ENCODE measurements around the gene GYG1. TPM values are rescaled to one million over a fixed set of nuclear protein-coding genes. Genes with fewer than 3 reads are reported as not detected.

The GYG1 gene
- total RNA-seq, 1 experiment from 2014 or later, result 34.8 TPM

DNA sequence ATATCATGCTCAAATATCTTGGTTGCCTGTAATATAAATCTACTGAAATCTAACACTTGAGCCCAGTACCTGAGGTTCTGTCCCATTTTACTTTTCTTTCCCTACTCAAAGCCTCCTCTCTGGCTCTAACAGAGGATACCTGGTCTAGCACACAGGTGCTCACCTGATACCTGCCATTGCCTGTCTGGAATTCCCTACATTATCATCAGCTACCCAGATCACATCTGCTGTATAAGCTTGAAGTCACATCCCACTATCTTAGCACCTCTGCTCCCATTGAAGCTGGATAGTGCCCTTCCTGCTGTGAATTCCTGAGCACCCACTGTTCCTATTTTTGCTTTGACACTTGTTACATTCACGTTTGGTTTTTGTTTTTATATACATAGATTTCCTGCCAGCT, 30.5 kb downstream of the GYG1 start:
- POLR2A ChIA-PET, result interaction anchor here (0.7 to 1.0 kb wide), 3 partner anchors 13 to 66 kb away, joined by 3 read pairs; partner anchors contain the start of gene GYG1
- DNase-seq (ENCODE audit: low spot score), result no peak
- no peak overlapping the region for H3K4me3 Mint-ChIP-seq
- ATAC-seq, result peak; percentile 60
- no peak for TF ChIP-seq SP1 (CRISPR knock-in tag; conservative IDR thresholded peaks at IDR 0.05)
- no peak for TF ChIP-seq EMX1 (CRISPR knock-in tag; IDR thresholded peaks at IDR 0.05)
- no peak for TF ChIP-seq FOXK1 (CRISPR knock-in tag; IDR thresholded peaks at IDR 0.05)
- TF ChIP-seq ZNF423 (CRISPR knock-in tag; IDR thresholded peaks at IDR 0.05), result 0 out of 2 replicates have a peak, but pooled peaks have one; percentile 11
- H3K9me3 Mint-ChIP-seq, result peaks cover 26% of the 10 kb centered on the region
- CTCF ChIA-PET, result interaction anchor here (1.2 to 1.9 kb wide), 5 partner anchors 31 to 71 kb away, joined by 3 to 20 read pairs (median 5); partner anchors contain the start of gene GYG1
- no peaks in the 10 kb centered on the region for H3K27me3 Mint-ChIP-seq (ENCODE audit: low read depth)
- H3K27ac Mint-ChIP-seq, result peak overlapping the region; percentile 94
- peaks cover 46% of the 10 kb centered on the region for H3K4me1 Mint-ChIP-seq
- H3K36me3 Mint-ChIP-seq, result peaks cover 44% of the 10 kb centered on the region

DNA sequence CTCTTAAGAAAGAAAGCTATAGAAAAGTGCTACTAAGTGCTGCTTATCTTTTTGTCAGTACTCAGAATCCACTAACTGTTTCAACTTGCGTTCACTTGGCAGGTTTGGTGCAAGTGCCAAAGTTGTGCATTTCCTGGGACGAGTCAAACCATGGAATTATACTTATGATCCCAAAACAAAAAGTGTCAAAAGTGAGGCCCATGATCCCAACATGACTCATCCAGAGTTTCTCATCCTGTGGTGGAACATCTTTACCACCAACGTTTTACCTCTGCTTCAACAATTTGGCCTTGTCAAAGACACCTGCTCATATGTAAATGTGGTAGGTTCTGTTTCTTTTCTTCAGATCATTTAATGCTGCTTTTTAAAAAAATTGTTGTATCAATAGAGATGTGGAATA, 32.6 kb downstream of the GYG1 start:
- no peak for TF ChIP-seq MYBL2 (CRISPR knock-in tag; IDR thresholded peaks at IDR 0.05)
- no peak for TF ChIP-seq ZNF263 (CRISPR knock-in tag; IDR thresholded peaks at IDR 0.05; ENCODE audit: low read depth)
- TF ChIP-seq, protein P1, sequence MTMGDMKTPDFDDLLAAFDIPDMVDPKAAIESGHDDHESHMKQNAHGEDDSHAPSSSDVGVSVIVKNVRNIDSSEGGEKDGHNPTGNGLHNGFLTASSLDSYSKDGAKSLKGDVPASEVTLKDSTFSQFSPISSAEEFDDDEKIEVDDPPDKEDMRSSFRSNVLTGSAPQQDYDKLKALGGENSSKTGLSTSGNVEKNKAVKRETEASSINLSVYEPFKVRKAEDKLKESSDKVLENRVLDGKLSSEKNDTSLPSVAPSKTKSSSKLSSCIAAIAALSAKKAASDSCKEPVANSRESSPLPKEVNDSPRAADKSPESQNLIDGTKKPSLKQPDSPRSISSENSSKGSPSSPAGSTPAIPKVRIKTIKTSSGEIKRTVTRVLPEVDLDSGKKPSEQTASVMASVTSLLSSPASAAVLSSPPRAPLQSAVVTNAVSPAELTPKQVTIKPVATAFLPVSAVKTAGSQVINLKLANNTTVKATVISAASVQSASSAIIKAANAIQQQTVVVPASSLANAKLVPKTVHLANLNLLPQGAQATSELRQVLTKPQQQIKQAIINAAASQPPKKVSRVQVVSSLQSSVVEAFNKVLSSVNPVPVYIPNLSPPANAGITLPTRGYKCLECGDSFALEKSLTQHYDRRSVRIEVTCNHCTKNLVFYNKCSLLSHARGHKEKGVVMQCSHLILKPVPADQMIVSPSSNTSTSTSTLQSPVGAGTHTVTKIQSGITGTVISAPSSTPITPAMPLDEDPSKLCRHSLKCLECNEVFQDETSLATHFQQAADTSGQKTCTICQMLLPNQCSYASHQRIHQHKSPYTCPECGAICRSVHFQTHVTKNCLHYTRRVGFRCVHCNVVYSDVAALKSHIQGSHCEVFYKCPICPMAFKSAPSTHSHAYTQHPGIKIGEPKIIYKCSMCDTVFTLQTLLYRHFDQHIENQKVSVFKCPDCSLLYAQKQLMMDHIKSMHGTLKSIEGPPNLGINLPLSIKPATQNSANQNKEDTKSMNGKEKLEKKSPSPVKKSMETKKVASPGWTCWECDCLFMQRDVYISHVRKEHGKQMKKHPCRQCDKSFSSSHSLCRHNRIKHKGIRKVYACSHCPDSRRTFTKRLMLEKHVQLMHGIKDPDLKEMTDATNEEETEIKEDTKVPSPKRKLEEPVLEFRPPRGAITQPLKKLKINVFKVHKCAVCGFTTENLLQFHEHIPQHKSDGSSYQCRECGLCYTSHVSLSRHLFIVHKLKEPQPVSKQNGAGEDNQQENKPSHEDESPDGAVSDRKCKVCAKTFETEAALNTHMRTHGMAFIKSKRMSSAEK (CRISPR knock-in tag; IDR thresholded peaks at IDR 0.05; ENCODE audit: borderline replicate concordance), result no peak
- TF ChIP-seq TEAD4 (CRISPR knock-in tag; IDR thresholded peaks at IDR 0.05), result no peak
- TF ChIP-seq SMAD4 (CRISPR knock-in tag; IDR thresholded peaks at IDR 0.05), result no peak
- TF ChIP-seq, protein P2, sequence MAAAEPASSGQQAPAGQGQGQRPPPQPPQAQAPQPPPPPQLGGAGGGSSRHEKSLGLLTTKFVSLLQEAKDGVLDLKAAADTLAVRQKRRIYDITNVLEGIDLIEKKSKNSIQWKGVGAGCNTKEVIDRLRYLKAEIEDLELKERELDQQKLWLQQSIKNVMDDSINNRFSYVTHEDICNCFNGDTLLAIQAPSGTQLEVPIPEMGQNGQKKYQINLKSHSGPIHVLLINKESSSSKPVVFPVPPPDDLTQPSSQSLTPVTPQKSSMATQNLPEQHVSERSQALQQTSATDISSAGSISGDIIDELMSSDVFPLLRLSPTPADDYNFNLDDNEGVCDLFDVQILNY (CRISPR knock-in tag; IDR thresholded peaks at IDR 0.05), result no peak
- Mint-ChIP-seq H3K4me3 (no peak overlapping the region), H3K4me1 (peaks cover 40% of the 10 kb centered on the region), H3K36me3 (peaks cover 52% of the 10 kb centered on the region), H3K27me3 (ENCODE audit: low read depth) (no peaks in the 10 kb centered on the region), H3K27ac (no peak overlapping the region), H3K9me3 (peaks cover 26% of the 10 kb centered on the region)
- DNase-seq (ENCODE audit: low spot score) (no peak), ATAC-seq (no peak)
- ChIA-PET POLR2A (no interaction called here), CTCF (no interaction called here)

DNA sequence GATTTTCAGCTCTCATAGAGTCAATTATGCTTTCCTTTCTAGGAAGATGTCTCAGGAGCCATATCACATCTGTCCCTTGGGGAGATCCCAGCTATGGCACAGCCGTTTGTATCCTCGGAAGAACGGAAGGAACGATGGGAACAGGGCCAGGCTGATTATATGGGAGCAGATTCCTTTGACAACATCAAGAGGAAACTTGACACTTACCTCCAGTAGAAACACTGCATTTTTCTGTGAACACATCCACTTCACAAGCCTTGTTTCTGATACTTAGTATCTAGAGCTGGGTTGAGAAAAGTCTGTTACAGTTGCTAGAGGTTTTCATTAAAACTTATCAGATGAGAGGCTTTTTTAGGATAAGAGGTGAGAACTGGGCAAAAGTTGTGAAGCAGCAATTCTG, 35.4 kb downstream of the GYG1 start:
- Mint-ChIP-seq H3K9me3 (peaks cover 26% of the 10 kb centered on the region), H3K4me3 (no peak overlapping the region), H3K36me3 (peaks cover 69% of the 10 kb centered on the region), H3K27ac (0 out of 2 replicates have a peak overlapping the region, but pooled peaks have one; percentile 39), H3K4me1 (peaks cover 13% of the 10 kb centered on the region), H3K27me3 (ENCODE audit: low read depth) (no peaks in the 10 kb centered on the region)
- DNase-seq (ENCODE audit: low spot score) (no peak), ATAC-seq (no peak)
- ChIA-PET CTCF (no interaction called here), POLR2A (no interaction called here)
- no peak for TF ChIP-seq NR2C2 (CRISPR knock-in tag; IDR thresholded peaks at IDR 0.05)
- TF ChIP-seq, protein P3, sequence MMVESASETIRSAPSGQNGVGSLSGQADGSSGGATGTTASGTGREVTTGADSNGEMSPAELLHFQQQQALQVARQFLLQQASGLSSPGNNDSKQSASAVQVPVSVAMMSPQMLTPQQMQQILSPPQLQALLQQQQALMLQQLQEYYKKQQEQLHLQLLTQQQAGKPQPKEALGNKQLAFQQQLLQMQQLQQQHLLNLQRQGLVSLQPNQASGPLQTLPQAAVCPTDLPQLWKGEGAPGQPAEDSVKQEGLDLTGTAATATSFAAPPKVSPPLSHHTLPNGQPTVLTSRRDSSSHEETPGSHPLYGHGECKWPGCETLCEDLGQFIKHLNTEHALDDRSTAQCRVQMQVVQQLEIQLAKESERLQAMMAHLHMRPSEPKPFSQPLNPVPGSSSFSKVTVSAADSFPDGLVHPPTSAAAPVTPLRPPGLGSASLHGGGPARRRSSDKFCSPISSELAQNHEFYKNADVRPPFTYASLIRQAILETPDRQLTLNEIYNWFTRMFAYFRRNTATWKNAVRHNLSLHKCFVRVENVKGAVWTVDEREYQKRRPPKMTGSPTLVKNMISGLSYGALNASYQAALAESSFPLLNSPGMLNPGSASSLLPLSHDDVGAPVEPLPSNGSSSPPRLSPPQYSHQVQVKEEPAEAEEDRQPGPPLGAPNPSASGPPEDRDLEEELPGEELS (CRISPR knock-in tag; IDR thresholded peaks at IDR 0.05), result no peak
- TF ChIP-seq, protein P4, sequence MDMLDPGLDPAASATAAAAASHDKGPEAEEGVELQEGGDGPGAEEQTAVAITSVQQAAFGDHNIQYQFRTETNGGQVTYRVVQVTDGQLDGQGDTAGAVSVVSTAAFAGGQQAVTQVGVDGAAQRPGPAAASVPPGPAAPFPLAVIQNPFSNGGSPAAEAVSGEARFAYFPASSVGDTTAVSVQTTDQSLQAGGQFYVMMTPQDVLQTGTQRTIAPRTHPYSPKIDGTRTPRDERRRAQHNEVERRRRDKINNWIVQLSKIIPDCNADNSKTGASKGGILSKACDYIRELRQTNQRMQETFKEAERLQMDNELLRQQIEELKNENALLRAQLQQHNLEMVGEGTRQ (CRISPR knock-in tag; IDR thresholded peaks at IDR 0.05), result no peak
- TF ChIP-seq, protein P5, sequence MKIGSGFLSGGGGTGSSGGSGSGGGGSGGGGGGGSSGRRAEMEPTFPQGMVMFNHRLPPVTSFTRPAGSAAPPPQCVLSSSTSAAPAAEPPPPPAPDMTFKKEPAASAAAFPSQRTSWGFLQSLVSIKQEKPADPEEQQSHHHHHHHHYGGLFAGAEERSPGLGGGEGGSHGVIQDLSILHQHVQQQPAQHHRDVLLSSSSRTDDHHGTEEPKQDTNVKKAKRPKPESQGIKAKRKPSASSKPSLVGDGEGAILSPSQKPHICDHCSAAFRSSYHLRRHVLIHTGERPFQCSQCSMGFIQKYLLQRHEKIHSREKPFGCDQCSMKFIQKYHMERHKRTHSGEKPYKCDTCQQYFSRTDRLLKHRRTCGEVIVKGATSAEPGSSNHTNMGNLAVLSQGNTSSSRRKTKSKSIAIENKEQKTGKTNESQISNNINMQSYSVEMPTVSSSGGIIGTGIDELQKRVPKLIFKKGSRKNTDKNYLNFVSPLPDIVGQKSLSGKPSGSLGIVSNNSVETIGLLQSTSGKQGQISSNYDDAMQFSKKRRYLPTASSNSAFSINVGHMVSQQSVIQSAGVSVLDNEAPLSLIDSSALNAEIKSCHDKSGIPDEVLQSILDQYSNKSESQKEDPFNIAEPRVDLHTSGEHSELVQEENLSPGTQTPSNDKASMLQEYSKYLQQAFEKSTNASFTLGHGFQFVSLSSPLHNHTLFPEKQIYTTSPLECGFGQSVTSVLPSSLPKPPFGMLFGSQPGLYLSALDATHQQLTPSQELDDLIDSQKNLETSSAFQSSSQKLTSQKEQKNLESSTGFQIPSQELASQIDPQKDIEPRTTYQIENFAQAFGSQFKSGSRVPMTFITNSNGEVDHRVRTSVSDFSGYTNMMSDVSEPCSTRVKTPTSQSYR (CRISPR knock-in tag; IDR thresholded peaks at IDR 0.05), result no peak
- TF ChIP-seq FOXP1 (CRISPR knock-in tag; IDR thresholded peaks at IDR 0.05; ENCODE audit: borderline replicate concordance), result no peak
